Thyroid gland (tissue), 4 donors: ENCODE data around the gene RTF1.

Experiments
- CTCF ChIP-seq, 6 experiments: fragments of 200-600 bp in 3 of 6; fragments of 450-650 bp in 3 of 6; sonication (generic) in 3 of 6; IDR thresholded peaks; one replicate each; pipeline ENCODE4 v1.5.1; 2016 to 2019; ENCODE audit warnings: antibody characterized with exemption in 6 of 6, mild to moderate bottlenecking in 2 of 6, inconsistent platforms in 1 of 6, moderate library complexity in 1 of 6
- POLR2A ChIP-seq, 2 donors: fragments of 450-650 bp; IDR thresholded peaks; one replicate each; pipeline ENCODE4 v1.6.1; 2017; ENCODE audit warnings: antibody characterized with exemption in 2 of 2, mild to moderate bottlenecking in 2 of 2, moderate library complexity in 1 of 2

- no peak for TF ChIP-seq CTCF (IDR thresholded peaks at IDR 0.05)
- no peak for TF ChIP-seq POLR2A (IDR thresholded peaks at IDR 0.05)
Observed at GRCh38 chr15:41438206-41438605, 21.3 kb downstream of the RTF1 start.
